ENCODE data around the gene ZAP70.
"Not testable (repeated sequence)": the region's sequence is repeated elsewhere in the genome, so short reads cannot be mapped to it uniquely, and the experiment has no call there.

Gene ZAP70

DNA sequence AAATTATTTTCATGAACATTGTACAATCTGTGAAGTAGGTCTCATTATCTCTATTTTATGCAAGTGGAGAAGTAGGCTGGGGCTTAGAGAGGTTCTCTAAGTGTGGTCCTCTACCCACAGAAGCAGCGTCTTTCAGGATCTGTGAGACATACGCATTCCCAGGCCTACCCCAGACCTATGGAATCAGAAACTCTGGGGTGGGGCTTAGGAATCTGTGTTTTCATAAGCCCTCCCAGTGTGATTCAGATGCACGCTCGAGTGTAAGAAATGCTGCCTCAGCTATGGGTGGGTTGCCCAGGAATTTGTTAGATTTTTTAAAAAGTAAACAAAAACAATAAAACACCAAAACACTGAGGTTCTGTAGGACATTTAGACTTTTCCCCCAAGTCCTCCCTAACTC lies 14.8 kb upstream of the ZAP70 start:
- no peak for DNase-seq (ENCODE audit: low spot score)

DNA sequence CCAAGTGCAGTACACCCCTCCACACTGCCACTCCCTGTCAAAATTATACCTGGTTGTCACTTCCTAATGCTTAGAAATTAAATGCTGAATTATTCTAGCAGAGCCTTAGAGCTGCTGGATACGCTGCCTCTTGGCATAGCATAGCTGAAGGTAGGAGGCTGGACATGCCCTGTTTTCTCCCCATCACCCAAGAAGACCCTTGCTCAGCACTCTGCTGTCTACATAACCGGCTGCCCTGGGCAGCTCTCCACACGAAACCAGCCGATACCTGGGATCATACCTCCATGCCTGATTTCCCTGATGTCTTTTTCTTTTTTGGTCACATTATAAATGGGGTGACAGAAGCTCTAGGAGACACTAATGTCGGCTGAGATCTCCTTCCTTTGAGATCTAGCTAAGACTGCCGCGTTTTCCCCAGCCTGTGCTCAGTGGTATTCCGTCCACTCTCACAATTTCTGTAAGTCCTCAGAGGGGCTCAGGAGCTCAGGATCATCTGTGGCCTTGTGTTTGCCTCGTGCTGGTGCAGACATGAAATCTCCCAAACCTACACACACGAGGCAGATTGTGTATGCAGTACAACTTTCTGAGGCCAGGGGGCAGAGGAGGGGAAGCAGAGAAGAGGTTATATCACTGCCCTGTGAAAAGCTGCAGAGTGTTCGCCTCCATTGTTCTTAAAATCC lies 13.5 kb upstream of the ZAP70 start:
- DNase-seq (ENCODE audit: low spot score), result no peak

DNA sequence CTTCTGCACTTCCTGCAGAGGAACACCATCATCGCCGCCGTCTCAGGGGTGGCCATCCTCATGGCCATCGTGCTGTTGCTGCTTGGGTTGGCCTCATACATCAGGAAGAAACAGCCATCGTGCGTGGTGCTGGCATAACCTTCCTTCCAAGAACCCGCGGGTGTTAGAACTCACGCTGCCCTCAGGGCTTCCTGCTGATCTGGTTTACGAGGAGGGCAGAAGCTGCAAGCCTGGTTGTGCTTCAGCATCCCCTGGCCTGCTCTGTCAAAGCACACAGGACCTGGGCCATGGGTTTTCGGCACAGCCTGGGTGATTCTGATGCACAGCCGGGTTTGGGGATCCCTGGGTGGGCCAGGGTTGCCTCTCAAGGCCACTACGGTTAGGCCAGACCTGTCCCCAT lies 12.2 kb upstream of the ZAP70 start:
- no peak for DNase-seq (ENCODE audit: low spot score)

DNA sequence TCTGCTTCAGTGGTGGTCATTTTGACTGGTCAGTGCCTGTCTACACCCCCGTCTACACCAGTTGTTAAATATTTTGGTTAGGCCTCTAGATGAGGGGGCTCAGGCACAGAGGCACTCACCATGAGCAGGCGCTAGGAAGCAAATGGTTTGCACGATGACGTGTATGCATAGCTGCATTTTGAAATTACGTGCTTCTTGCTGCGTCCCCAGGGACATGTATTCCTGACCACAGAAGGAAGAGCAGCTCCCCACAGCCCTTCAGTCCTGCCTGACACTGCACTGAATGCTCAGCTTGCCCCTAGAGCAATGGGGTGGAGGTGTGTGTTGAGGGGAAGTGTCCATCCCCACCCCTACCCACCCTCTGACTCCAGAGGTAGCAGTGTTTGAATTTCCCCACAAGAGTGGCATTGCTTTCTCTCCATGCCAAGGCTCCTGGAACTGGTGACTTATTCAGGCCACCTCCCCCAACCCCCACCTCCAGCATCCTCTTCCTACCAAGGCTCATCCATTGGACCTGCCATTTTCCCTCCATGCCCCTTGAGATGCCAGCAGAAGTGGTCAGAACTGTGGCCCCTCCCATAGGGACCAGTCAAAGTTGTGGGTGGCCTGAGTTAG lies 11.4 kb upstream of the ZAP70 start:
- no peak for DNase-seq (ENCODE audit: low spot score)

DNA sequence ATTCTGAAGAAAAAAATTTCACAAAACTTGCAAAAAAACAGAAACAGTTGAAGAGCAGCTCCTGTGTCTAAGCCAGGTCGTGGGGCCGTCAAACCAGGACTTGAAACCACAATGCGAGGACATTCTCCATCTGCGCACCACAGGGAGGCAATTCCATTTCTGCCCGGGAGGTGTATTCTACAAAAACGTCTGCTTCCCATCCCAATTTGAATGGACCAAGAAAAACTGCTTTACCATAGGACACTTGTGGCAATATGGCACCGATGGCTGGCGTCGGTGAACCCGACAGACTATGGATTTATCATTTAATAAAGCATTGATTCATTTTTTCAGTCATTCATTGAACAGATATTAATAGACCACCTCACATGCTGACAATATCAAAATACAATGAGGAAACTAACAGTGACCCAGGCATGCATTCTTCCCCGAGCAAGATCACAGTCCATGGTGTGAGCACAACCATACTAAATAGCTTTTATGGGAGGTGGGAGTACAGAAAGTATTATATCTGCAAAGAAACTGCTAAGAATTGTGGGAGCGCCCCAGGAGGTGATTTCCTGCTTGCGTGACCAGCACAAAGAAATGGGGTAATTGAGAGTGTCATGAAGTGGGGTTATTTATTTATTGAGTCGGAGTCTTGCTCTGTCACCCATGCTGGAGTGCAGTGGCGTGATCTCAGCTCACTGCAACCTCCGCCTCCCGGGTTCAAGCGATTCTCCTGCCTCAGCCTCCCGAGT lies 10.5 kb upstream of the ZAP70 start:
- no peak for DNase-seq (ENCODE audit: low spot score)

DNA sequence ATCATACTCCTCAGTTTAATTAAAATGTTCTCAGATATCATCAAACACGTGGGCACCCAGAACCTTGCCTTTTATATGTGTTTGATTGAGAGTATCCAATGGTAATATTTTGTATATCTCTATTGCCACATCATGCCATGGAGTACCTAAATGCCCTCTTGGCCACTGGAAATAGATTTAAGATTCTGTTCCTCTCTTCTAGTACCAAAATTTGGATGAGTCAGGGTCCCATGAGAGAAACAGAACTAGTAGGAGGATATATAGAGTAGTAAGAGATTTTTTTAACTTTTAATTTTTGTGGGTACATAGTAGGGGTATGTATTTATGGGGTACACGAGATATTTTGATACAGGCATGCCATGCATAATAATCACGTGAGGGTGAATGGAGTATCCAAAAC lies 9.6 kb upstream of the ZAP70 start:
- DNase-seq (ENCODE audit: low spot score), result no peak

DNA sequence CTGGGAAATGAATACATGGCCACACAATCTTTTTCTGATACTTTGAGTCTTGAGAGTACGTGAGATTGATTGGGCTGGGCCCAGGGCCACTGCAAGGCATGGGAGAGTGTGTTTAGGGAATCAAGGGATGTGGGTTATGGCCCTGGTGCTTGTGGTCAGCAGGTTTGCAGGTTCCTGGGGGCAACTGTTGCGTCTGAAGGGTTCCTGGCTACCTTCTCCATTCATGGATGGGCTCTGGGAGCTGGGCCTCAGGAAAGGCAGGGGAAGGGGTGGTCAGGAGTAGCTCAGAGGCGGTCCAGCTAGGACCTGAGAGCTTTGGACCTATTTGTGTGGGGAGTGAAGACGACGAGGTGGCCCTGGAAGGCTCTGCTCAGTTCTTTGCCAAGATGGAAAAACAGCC lies 8.4 kb upstream of the ZAP70 start:
- DNase-seq (ENCODE audit: low spot score), result no peak

DNA sequence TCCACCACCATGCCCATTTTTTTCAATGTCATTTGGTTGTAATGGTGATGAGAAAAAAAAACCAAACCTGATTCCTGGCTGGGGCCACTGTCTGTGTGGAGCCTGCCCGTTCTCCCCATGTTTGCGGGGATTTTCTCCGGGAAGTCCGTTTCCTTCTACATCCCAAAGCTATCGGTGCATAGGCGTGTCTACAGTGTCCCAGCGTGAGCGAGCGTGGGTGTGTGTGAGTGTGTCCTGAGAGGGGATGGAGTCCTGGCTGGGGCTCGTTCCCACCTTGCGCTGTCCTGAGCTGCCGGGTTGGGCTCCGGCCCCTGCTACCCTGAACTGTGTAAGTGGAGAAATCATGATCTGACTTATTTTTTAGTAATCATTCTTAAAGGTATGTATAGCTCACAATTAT lies 7.3 kb upstream of the ZAP70 start:
- DNase-seq (ENCODE audit: low spot score), result no peak

DNA sequence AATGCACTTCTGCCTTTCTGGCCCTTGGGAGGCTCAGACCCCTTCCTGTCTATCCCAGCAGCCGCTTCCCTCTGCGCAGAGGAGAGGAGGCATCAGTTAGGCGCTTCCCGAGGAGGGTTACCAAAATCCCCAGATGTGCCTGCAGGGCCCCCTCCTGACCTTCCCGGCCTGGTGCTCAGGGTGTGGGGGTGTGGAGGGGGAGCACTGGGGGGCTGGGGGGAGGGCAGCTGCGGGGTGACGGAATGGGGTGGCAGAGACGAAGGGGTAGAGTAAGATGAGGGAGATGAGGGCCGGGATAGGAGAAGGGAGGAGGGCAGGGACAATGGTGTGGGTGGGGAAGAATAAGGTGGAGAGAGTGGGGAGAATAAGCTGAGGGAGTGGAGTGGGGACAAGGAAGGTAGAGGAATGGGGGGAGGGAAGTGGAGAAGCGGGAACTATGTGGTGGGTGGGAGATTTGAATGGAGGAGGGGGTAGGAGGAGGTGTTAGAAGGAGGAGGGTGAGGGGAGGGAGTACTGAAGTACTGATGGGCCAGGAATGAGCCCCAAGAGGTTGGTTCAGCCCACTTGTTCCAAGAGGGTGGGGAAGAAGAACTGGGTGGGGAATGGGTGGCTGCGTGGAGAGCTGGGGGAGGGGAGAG lies 6.5 kb upstream of the ZAP70 start:
- DNase-seq (ENCODE audit: low spot score), result no peak

DNA sequence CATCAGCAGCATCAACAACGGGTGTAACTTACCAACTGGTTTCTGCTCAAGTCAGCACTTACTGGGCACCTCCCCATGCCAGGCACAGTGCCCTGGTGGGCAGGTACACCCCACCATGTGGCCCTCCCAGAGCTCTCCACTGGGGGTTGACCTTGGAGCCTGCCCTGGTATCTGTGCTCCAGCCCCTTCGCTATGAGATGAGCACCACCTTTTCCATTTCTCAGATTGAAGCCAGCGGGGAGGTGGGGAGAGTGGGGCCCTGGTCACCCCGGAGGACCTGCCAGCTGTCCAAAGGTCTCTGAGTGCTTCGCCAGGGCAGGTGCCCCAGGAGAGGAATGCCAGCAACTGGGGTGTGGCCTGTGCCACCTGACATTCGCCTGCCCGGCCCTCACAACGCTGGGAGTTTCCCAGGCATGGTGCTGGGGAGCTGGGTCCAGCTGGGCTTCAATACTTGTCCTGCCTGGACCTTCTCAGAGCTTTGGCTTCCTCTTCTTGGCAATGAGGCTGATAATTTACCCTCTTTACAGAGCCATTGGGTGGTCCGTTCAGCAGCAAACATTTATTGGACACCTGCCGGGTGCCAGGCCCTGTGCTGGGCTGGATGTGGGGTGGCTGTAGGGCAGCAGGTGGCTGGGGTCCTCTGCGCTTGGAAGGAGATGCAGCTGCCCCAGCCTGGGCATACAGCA lies 5.9 kb upstream of the ZAP70 start:
- DNase-seq (ENCODE audit: low spot score), result peak; percentile 58

DNA sequence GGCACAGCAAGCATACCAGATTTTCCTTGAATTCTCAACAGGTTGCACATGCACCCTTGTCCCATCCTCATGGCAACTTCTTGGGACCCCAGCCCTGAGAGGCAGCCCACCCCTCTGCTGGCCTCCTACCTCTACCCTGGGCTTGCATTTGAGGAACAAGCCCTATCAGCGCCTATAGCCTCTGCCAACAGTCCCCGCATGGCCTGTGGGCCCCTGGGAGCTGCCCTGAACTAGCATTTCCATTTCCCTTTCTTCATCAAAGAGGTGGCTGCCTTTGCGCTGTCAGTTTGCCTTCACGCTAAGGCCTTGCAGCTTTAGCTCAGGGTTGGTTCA lies 5.4 kb upstream of the ZAP70 start:
- peak; percentile 60 for DNase-seq (ENCODE audit: low spot score)

DNA sequence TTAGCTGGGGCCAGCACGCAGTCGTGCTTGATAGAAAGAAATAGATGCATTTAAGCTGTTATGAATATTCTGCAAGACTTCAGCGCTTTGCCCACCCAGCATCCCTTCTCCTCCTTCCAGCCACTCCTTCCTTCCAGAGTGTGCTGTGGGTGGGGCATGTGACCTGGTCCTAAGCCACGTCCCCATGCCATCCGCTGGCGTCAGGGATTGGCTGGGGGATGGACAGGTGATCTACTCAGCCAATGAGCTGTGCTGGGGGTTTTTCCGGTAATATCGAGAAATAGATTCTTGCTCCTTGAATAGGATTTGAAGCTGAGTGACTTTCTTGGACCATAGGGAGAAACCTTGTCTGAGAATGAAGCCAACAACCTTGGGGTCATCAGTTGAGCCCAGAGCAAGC lies 4.8 kb upstream of the ZAP70 start:
- no peak for DNase-seq (ENCODE audit: low spot score)

DNA sequence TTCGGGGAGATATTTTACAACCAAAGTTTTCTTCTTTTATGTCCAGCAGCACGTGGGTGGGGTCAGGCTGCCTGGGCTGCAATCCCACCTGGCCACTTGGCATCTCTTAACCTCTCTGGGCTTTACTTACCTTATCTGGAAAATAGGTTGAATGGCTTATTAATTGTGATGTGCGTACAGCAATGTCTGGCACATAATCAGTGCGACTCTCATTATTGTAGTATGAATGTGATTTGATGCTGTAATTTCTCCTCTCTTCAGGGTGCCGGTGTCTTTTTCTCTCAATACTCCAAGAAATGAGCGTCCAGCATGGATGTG lies 2.0 kb upstream of the ZAP70 start:
- DNase-seq (ENCODE audit: low spot score), result no peak

DNA sequence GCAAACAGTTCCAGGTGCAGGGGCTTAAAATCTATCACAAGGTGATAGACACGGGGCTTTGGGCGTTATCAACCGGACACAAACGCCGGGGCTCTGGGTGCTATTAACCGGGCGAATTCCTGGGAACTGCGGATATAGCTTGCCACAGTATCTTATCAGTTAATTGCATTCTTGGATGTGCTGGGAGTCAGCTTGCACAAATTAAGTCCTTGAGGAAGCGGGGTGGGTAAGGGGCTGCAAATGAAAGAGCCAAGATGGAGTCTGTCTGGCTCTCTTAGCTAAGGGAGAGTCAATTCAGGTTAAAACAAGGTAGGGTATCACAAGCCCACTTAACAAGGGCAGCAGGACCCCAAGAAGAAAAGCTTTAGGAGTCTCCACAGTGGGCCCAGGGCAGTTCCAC lies 1.2 kb upstream of the ZAP70 start:
- not testable (repeated sequence) for DNase-seq (ENCODE audit: low spot score)

DNA sequence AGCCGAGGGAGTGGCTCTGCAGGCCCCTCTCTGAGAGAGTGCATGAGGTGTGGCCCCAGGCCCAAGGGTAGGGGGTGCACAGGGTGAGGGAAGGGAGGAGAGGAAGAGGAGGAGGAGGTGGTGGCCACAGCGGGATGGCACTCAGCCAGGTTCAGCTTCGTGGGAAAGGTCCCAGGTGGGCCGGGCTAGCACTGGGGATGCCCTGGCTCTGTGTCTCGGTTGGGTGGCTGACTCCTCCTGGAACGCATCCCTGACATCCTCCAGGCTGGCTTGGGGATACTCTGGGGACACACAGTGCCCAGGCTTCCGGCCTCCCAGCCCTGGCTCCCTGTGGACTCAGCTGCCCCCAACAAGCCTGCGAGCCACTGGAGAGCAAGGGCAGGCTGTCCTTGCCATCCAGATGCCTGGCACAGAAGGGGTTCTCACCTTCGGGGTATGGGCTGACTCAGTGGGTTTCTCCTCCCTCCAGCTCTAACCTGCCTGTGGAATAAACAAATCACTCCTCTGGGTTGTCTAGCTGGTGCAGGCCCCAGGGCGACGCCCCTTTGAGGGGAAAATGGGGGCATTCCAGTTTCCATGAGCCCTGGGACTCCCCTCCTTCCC lies 582 bp upstream of the ZAP70 start:
- DNase-seq (ENCODE audit: low spot score), result no peak

DNA sequence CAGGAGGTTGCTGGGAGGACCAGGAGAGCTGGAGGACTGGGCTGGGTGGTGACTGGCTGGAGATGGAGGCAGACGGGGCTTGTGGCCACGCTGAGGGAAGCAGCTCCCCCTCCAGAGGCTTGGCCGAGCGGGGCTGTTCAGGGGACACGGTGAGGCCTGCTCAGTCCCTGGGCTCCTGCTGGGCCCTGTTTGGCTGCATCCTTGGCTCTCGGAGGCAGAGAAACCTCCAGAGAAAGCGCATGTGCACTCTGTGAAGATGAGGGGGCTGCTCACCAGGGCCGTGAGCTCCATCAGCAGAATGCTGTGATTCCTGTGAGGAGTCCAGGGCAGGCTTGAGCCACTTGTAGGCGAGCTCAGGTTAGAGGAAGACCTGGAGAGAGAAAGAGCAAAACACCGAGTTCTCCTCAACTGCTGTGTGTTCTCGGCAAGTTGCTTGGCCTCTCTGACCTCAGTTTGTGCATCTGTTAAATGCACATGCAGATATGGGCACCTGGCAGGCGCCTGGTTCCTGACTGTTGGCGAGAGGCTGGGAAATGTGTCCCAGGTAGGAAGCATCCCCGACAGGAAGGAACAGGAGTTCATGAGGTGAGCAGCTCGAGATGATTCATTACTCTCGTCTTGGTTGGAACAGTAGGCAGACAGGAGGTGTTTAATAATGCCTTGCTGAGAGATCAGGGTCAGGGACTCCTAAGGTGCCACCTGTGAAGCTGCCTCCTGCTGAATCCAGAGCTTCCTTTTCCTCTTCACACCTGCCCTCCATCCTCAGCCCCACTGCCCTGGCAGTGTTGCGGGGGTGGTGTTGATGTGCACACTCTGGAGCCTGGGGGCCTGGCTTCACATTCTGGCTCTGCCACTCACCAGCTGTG lies 941 bp downstream of the ZAP70 start:
- DNase-seq (ENCODE audit: low spot score), result no peak

DNA sequence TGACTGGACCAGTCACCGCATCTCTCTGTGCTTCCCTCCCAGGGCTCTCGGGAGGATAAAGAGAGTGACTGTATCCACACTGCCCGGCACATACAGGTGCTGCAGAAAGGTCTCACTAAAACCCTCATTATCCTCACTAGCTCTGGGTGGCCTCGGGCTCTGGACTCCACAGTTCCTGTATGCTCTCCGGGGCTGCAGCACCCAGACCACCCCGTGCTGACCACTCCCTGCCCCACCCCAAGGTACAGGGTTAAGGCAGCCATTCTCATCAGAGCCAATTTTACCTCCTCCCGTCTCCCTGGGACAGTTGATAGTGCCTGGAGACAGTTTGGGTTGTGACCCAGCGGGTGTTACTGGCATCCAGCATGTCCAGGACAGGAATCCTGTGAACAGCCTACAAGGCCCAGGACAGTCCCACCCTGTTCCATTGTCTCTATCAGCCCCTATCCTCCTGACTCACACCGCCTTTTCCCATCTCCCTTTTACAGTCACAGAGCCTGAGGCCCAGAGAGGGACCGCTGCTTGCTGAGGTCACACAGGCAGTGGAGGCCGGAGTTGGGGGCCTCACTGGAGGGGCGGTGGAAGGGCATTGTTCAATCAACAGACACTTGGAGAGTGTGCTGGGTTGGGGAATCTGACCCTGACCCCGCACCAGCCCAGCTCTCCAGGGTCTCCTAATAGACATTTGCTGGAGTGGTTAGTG lies 1.7 kb downstream of the ZAP70 start:
- no peak for DNase-seq (ENCODE audit: low spot score)

DNA sequence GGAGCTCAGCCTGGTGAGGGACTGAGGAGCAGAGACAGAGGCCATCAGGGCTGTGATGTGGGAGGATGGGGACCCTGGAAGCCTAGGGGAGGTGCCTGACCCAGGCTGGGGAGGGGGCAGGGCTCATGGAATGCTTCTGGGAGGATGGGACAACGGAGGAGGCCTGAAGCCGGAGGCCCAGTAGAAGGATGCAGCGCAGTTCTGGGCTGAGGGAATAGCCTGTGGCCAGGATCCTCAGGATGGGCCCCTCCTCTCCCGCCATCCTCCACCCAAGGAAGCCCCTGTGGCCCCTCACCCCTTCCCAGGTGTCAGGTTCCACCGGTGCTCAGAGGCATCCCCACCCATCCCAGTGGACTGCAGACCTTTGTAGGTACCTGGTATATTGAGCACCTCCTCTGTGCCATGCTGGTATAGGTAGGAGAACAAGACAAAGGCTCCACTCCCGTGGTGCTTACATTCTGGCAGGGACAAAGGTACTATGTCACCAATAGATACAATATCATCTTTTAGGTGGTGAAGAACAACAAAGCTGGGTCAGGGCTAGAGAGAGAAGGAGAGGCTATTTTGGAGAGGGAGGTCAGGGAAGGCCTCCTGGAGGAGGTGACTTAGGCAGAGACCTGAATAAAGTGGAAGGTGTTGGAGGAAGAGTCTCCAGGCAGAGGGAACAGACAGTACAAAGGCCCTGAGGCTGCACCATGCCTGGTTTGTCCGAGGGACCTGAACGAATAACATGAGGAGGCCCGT lies 2.7 kb downstream of the ZAP70 start:
- DNase-seq (ENCODE audit: low spot score), result no peak

DNA sequence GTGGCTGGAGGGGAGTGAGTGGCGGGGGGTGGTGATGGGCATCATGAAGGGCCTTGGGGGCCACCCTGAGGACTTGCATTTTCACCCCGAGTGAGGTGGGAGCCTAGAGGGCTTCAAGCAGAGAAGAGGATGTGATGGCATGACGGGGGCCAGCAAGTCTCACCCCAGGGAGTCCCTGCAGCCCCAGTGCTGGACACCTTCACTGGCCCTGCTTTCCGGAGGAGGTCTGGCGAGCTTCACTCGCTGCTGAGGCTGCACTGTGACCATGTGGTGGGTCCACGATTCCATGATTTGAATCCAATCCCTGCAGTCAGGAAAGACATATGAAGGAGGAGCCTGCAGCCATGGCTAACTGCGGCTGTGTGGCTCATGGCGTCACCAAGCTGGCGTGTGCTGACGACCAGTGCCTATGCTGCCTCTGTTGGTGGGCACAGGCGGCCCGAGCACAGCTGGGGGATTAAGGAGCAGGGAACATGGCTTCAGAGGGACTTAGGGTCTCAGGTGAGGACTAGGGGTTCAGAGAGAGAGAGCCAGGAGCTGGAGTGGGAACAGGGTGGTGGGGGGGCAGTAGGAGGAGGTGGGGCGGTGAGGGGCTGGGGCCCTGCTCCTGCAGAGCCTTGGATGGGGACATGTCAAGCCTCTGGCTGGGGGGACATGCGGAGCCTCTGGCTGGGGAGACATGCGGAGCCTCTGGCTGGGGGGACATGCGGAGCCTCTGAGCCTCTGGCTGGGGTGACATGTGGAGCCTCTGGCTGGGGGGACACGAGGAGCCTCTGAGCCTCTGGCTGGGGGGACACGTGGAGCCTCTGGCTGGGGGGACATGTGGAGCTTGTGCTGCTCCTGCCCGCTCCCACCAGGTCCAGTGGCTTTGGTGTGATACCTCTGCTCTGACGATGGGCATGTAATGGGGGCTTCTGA lies 3.6 kb downstream of the ZAP70 start:
- DNase-seq (ENCODE audit: low spot score), result no peak

Measured in left forelimb (tissue), 1 donor.